Kidney (tissue), 14 donors: Measurements from ENCODE around the gene VAMP8. TPM values are rescaled to one million over a fixed set of nuclear protein-coding genes. Genes with fewer than 3 reads are reported as not detected.

ENCODE experiments used
- DNase-seq, 5 donors: peaks; one replicate each; pipeline ENCODE4 v3.0.0-alpha.2; 2013 to 2020
- FAIRE-seq: peaks from 2 replicates; lab custom pipeline; 2012; peaks lifted over from hg19 to GRCh38; lab: Jason Lieb, UNC
- H3K27ac ChIP-seq, 2 donors: one replicate each; pipeline ENCODE4 v1.7.0; 2013; ENCODE audit warnings: low read depth in 2 of 2, low read length in 2 of 2, inconsistent platforms in 1 of 2
- H3K27me3 ChIP-seq: one replicate; pipeline ENCODE4 v1.7.1; 2013; ENCODE audit warnings: low read length, inconsistent platforms; ENCODE audit not compliant: control insufficient read depth, insufficient read depth
- H3K36me3 ChIP-seq, 3 donors: one replicate each; pipeline versions ENCODE4 v1.7.0 to v1.7.1; 2013; ENCODE audit warnings: low read length in 3 of 3, control low read depth in 1 of 3, inconsistent platforms in 1 of 3; ENCODE audit not compliant: insufficient read depth in 3 of 3, control insufficient read depth in 2 of 3
- H3K4me1 ChIP-seq, 3 donors: one replicate each; pipeline versions ENCODE4 v1.7.0 to v1.7.1; 2013; ENCODE audit warnings: low read length in 3 of 3, inconsistent platforms in 1 of 3, low read depth in 1 of 3; ENCODE audit not compliant: control insufficient read depth in 2 of 3, insufficient read depth in 2 of 3
- H3K4me3 ChIP-seq, 3 donors: one replicate each; pipeline versions ENCODE4 v1.7.0 to v1.8.1; 2013; ENCODE audit warnings: low read length in 3 of 3, control low read depth in 1 of 3, inconsistent platforms in 1 of 3
- H3K9ac ChIP-seq, 3 donors: one replicate each; pipeline versions ENCODE4 v1.7.0 to v1.7.1; 2013; ENCODE audit warnings: low read length in 3 of 3, control low read depth in 1 of 3, inconsistent platforms in 1 of 3
- H3K9me3 ChIP-seq, 3 donors: one replicate each; pipeline versions ENCODE4 v1.7.0 to v1.7.1; 2013; ENCODE audit warnings: low read length in 3 of 3, control low read depth in 1 of 3, inconsistent platforms in 1 of 3; ENCODE audit not compliant: control insufficient read depth in 2 of 3, insufficient read depth in 1 of 3
- CTCF ChIP-seq: IDR thresholded peaks from 3 replicates; pipeline ENCODE4 v1.5.1; 2012; ENCODE audit warnings: mild to moderate bottlenecking, moderate library complexity, borderline replicate concordance; ENCODE audit not compliant: insufficient read depth; ENCODE audit errors: extremely low read depth
- intact Hi-C: fragments of 100-400 bp; cut with DNase I; formaldehyde crosslinking; loops from one replicate; pipeline ENCODE4 v1.11.1; 2022
- polyA plus RNA-seq: library from polyadenylated mRNA; stranded (reverse); fragments of 350-450 nt; fragmentation: Illumina TruSeq; extraction: RNeasy Lipid Tissue Mini Kit (QIAGEN cat#74804); gene quantifications from one replicate; pipeline ENCODE4 v1.2.3, GENCODE V29; 2014; ENCODE audit warnings: low read depth, low replicate concordance; ENCODE audit not compliant: insufficient read depth
- total RNA-seq: library from RNA; stranded (reverse); fragmentation: NEBNext Ultra II Directional; extraction: Animal tissue kit (Norgen Biotek cat#: 25700); gene quantifications from one replicate; pipeline ENCODE4 v1.2.1, GENCODE V29; 2021
- donor health status: control.
- donor health status: control.
- donor health status: control.
- donor health status: control.
- donor health status: control.
- donor health status: DM: yes; HTN: yes; CAD: no.
- donor health status: Normal renal cell carcinoma (clear cell type).

VAMP8 gene
- total and polyA plus RNA-seq, 2 donors from 2014 or later: 196 to 604 TPM

DNA sequence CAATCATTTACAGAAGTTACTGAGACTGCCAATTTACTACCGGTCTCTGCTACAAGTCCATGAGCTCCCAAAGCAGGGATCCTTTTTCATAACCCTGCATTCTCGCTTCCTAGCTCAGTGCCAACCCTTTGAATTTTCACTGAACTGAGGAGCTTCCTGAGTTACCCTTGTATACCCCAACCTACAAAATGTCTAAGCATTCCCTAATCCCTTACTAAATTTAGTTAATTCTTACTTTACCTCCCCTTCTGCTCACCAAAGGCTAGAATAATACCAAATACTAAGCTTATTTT, 28.8 kb upstream of the VAMP8 start:
- Histone ChIP-seq H3K4me3 (no peak overlapping the region), H3K36me3 (peaks cover 11 to 48% (median 27%) of the 10 kb centered on the region in 3 donors), H3K9me3 (no peaks in the 10 kb centered on the region), H3K9ac (no peak overlapping the region), H3K27me3 (no peaks in the 10 kb centered on the region), H3K27ac (no peak overlapping the region), H3K4me1 (peaks cover 0 to 8% (median 0%) of the 10 kb centered on the region in 3 donors)
- TF ChIP-seq CTCF: no peak
- FAIRE-seq: no peak
- intact Hi-C loops: no loop called here
- no peak for DNase-seq

DNA sequence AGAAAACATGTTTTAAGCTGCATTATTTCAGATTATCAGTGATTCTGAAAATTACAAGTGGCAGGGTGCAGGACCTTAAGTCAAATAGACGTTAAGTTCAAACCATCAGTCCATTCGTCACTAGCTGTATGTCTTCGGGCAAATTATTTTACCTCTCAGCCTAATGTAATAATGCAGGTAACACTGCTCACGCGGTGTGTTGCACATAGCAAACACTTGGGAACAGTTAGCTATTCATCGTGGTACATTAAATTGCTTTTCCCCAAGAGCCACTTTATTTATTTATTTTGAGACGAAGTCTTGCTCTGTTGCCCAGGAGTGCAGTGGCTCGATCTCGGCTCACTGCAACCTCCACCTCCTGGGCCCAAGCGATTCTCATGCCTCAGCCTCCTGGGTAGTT, 28.3 kb upstream of the VAMP8 start:
- no peaks in the 10 kb centered on the region for H3K9me3 ChIP-seq
- intact Hi-C loops: no loop called here
- no peak for TF ChIP-seq CTCF
- H3K4me1 ChIP-seq: peaks cover 0 to 8% (median 0%) of the 10 kb centered on the region in 3 donors
- H3K27me3 ChIP-seq: no peaks in the 10 kb centered on the region
- H3K27ac ChIP-seq: no peak overlapping the region
- H3K36me3 ChIP-seq: peaks cover 14 to 46% (median 27%) of the 10 kb centered on the region in 3 donors
- no peak overlapping the region for H3K9ac ChIP-seq
- FAIRE-seq (no peak), DNase-seq (no peak)
- no peak overlapping the region for H3K4me3 ChIP-seq

- peak in 3 of 5 donors; percentile 47 to 76 (median 61) for DNase-seq
- no peak for TF ChIP-seq CTCF
- H3K9ac ChIP-seq: no peak overlapping the region
- peaks cover 16 to 49% (median 25%) of the 10 kb centered on the region in 3 donors for H3K36me3 ChIP-seq
- H3K4me3 ChIP-seq: no peak overlapping the region
- intact Hi-C loops: loop anchor here (5.0 kb wide), 1 partner anchor 128 kb away; no protein-coding TSS in a partner anchor
- peak overlapping the region; percentile 26 to 60 for H3K27ac ChIP-seq
- H3K27me3 ChIP-seq: no peaks in the 10 kb centered on the region
- FAIRE-seq: no peak
- peaks cover 0 to 8% (median 0%) of the 10 kb centered on the region in 3 donors for H3K4me1 ChIP-seq
- no peaks in the 10 kb centered on the region for H3K9me3 ChIP-seq
Observed at GRCh38 chr2:85549826-85550225, 27.6 kb upstream of the VAMP8 start.

DNA sequence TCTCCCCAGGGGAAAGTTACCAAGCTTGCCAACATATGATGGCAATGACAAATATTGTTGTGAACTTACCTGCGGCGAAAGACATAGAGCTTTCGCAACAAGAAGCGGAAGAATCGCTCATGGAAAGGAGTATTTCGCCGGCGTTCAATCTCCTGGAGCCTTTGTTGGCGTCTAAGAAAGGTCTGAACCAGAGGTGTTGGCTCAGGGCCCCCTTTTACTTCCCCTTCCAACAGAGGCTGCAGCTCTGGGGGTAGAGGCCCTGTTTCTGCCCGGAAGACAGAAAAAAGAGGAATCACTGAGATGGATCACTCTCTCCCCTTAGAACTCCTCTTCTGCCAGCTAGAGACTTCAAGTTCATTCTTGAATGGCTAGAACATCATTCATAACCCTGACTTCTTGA, 26.9 kb upstream of the VAMP8 start:
- Histone ChIP-seq H3K9ac (no peak overlapping the region), H3K4me3 (no peak overlapping the region), H3K27me3 (no peaks in the 10 kb centered on the region), H3K4me1 (peaks cover 0 to 8% (median 0%) of the 10 kb centered on the region in 3 donors), H3K36me3 (peaks cover 14 to 49% (median 26%) of the 10 kb centered on the region in 3 donors), H3K27ac (peak overlapping the region; percentile 26 to 60), H3K9me3 (no peaks in the 10 kb centered on the region)
- intact Hi-C loops: loop anchor here (5.0 kb wide), 1 partner anchor 128 kb away; no protein-coding TSS in a partner anchor
- no peak for TF ChIP-seq CTCF
- no peak for DNase-seq
- no peak for FAIRE-seq
